H1 (cell line): Measurements from ENCODE around the gene CYP1A2. TPM values are rescaled to one million over a fixed set of nuclear protein-coding genes. Genes with fewer than 3 reads are reported as not detected.

Experiments
- CTCF ChIA-PET: fragments of 300-600 bp; sonication (Branson Sonifier 250); formaldehyde crosslinking; loops from one replicate; lab custom pipeline; 2021; ENCODE audit not compliant: partially characterized antibody; lab: Charles Lee
- POLR2A ChIA-PET: fragments of 300-600 bp; sonication (Branson Sonifier 250); formaldehyde crosslinking; loops from one replicate; lab custom pipeline; 2021; ENCODE audit warnings: inconsistent platforms; ENCODE audit not compliant: partially characterized antibody; lab: Charles Lee
- DNase-seq, 2 experiments: peaks; one replicate each; pipeline versions ENCODE4 v3.0.0 to v3.0.0-alpha.2; 2010 to 2022; ENCODE audit warnings: low spot score in 2 of 2, low read depth in 1 of 2, mixed read lengths in 1 of 2
- FAIRE-seq: peaks from 2 replicates; lab custom pipeline; 2011; peaks lifted over from hg19 to GRCh38; lab: Jason Lieb, UNC
- H2AFZ ChIP-seq: 2 replicates; pipeline ENCODE4 v1.8.1; 2012; ENCODE audit warnings: low read length, inconsistent platforms
- H2AK5ac ChIP-seq: 2 replicates; pipeline ENCODE4 v1.6.1; 2013; ENCODE audit warnings: low read depth, low read length
- H2BK120ac ChIP-seq: replicated peaks from 2 replicates; pipeline ENCODE3; 2013; ENCODE audit warnings: low read depth, low read length, inconsistent platforms
- H2BK12ac ChIP-seq: 2 replicates; pipeline ENCODE4 v1.6.1; 2013; ENCODE audit warnings: low read depth, low read length
- H2BK15ac ChIP-seq: 2 replicates; pipeline ENCODE4 v1.6.1; 2013; ENCODE audit warnings: low read length
- H2BK20ac ChIP-seq: 2 replicates; pipeline ENCODE4 v1.6.1; 2013; ENCODE audit warnings: low read length
- H2BK5ac ChIP-seq: 2 replicates; pipeline ENCODE4 v1.6.1; 2013; ENCODE audit warnings: low read depth, low read length
- H3K14ac ChIP-seq: 2 replicates; pipeline ENCODE4 v1.6.1; 2013; ENCODE audit warnings: inconsistent platforms; ENCODE audit not compliant: insufficient read length
- H3K18ac ChIP-seq: 2 replicates; pipeline ENCODE4 v1.6.1; 2013; ENCODE audit warnings: low read length; ENCODE audit errors: extremely low read depth
- H3K23ac ChIP-seq: 2 replicates; pipeline ENCODE4 v1.6.1; 2013; ENCODE audit warnings: inconsistent platforms; ENCODE audit not compliant: insufficient read length
- H3K23me2 ChIP-seq: 2 replicates; pipeline ENCODE4 v1.6.1; 2013; ENCODE audit warnings: low read depth, low read length
- H3K27ac ChIP-seq: 2 replicates; pipeline ENCODE4 v1.6.1; 2011; ENCODE audit warnings: low read depth, low read length, inconsistent platforms
- H3K27me3 ChIP-seq, 4 experiments: replicated peaks in 1 of 4; 1 replicate in 1 of 4; 2 replicates in 3 of 4; pipeline versions ENCODE4 v1.6.1 to v1.8.1; 2011 to 2013; ENCODE audit warnings: low read length in 3 of 4, mild to moderate bottlenecking in 3 of 4, inconsistent platforms in 2 of 4, mixed read lengths in 2 of 4, moderate library complexity in 1 of 4; ENCODE audit not compliant: control insufficient read depth in 3 of 4, insufficient read depth in 3 of 4; ENCODE audit errors: extremely low read depth in 1 of 4
- H3K36me3 ChIP-seq, 4 experiments: 2 replicates each; pipeline versions ENCODE4 v1.6.1 to v1.8.1; 2011 to 2013; ENCODE audit warnings: mild to moderate bottlenecking in 4 of 4, low read length in 3 of 4, moderate library complexity in 2 of 4, control low read depth in 1 of 4, inconsistent platforms in 1 of 4; ENCODE audit not compliant: insufficient read depth in 4 of 4, control insufficient read depth in 2 of 4
- H3K4ac ChIP-seq: replicated peaks from 2 replicates; pipeline ENCODE3; 2013; ENCODE audit warnings: low read length, low read depth, mixed read lengths, inconsistent platforms; ENCODE audit not compliant: insufficient read length
- H3K4me1 ChIP-seq, 4 experiments: replicated peaks in 1 of 4; 1 replicate in 1 of 4; 2 replicates in 3 of 4; pipeline versions ENCODE4 v1.6.1 to v1.8.1; 2011 to 2013; ENCODE audit warnings: low read length in 3 of 4, inconsistent platforms in 2 of 4, mixed read lengths in 1 of 4; ENCODE audit not compliant: insufficient read depth in 4 of 4, control insufficient read depth in 3 of 4
- H3K4me2 ChIP-seq, 2 experiments: 2 replicates each; pipeline versions ENCODE4 v1.6.1 to v1.8.1; 2011 to 2013; ENCODE audit warnings: low read depth in 2 of 2, low read length in 2 of 2, control low read depth in 1 of 2, inconsistent platforms in 1 of 2, mild to moderate bottlenecking in 1 of 2; ENCODE audit not compliant: insufficient read depth in 1 of 2
- H3K4me3 ChIP-seq, 4 experiments: fragments of 200-600, 300-600 bp in 1 of 4; sonication (generic), shearing (Covaris generic), sonication (Bioruptor Twin) in 1 of 4; 2 replicates each; pipeline versions ENCODE4 v1.5.1 to v1.8.1; 2011 to 2016; ENCODE audit warnings: low read length in 4 of 4, low read depth in 3 of 4, control low read depth in 2 of 4, inconsistent platforms in 2 of 4, mild to moderate bottlenecking in 2 of 4, mixed read lengths in 1 of 4, moderate library complexity in 1 of 4; ENCODE audit not compliant: insufficient read depth in 2 of 4; ENCODE audit errors: extremely low read depth in 1 of 4
- H3K56ac ChIP-seq: replicated peaks from 2 replicates; pipeline ENCODE3; 2013; ENCODE audit warnings: low read depth, mild to moderate bottlenecking, mixed read lengths, low read length, inconsistent platforms; ENCODE audit not compliant: insufficient read length
- H3K79me1 ChIP-seq: 2 replicates; pipeline ENCODE4 v1.6.1; 2013; ENCODE audit warnings: low read depth, low read length, control low read depth
- H3K79me2 ChIP-seq, 2 experiments: 2 replicates each; pipeline versions ENCODE4 v1.6.1 to v1.8.1; 2012 to 2013; ENCODE audit warnings: low read length in 2 of 2, mild to moderate bottlenecking in 2 of 2, inconsistent platforms in 1 of 2; ENCODE audit not compliant: insufficient read depth in 2 of 2, control insufficient read depth in 1 of 2
- H3K9ac ChIP-seq, 4 experiments: replicated peaks in 1 of 4; 1 replicate in 1 of 4; 2 replicates in 3 of 4; pipeline versions ENCODE4 v1.6.1 to v1.8.1; 2011 to 2013; ENCODE audit warnings: low read depth in 3 of 4, low read length in 3 of 4, control low read depth in 2 of 4, mild to moderate bottlenecking in 2 of 4, moderate library complexity in 2 of 4, inconsistent platforms in 1 of 4; ENCODE audit errors: extremely low read depth in 1 of 4
- H3K9me3 ChIP-seq, 2 experiments: 2 replicates each; pipeline versions ENCODE4 v1.6.1 to v1.8.1; 2012 to 2013; ENCODE audit warnings: mild to moderate bottlenecking in 2 of 2, moderate library complexity in 2 of 2, control low read depth in 1 of 2, inconsistent platforms in 1 of 2, low read depth in 1 of 2, low read length in 1 of 2, mixed read lengths in 1 of 2; ENCODE audit not compliant: insufficient read depth in 2 of 2
- H4K20me1 ChIP-seq, 2 experiments: replicated peaks in 1 of 2; 2 replicates each; pipeline versions ENCODE3 to v1.8.1; 2011 to 2013; ENCODE audit warnings: inconsistent platforms in 2 of 2, low read length in 2 of 2, mild to moderate bottlenecking in 1 of 2; ENCODE audit not compliant: insufficient read depth in 2 of 2, control insufficient read depth in 1 of 2
- H4K5ac ChIP-seq: 2 replicates; pipeline ENCODE4 v1.6.1; 2013; ENCODE audit warnings: low read length, low read depth, mixed read lengths, inconsistent platforms; ENCODE audit not compliant: insufficient read length
- H4K8ac ChIP-seq: 2 replicates; pipeline ENCODE4 v1.8.0; 2013; ENCODE audit warnings: mild to moderate bottlenecking, moderate library complexity, low read length, inconsistent platforms; ENCODE audit not compliant: insufficient read depth; ENCODE audit errors: extremely low read depth
- H4K91ac ChIP-seq: replicated peaks from 2 replicates; pipeline ENCODE3; 2013; ENCODE audit warnings: low read length, mixed read lengths, inconsistent platforms; ENCODE audit not compliant: insufficient read length
- BACH1 ChIP-seq: IDR thresholded peaks from 2 replicates; pipeline ENCODE4 v1.6.1; 2012; ENCODE audit warnings: low read length, improper control_type of control experiment
- CHD1 ChIP-seq: IDR thresholded peaks from 2 replicates; pipeline ENCODE4 v1.6.1; 2012; ENCODE audit warnings: low read depth, low read length, improper control_type of control experiment
- CREB1 ChIP-seq: IDR thresholded peaks from 2 replicates; pipeline ENCODE4 v1.6.1; 2012; ENCODE audit warnings: inconsistent platforms
- HDAC6 ChIP-seq: IDR thresholded peaks from one replicate; pipeline ENCODE4 v1.7.1; 2012; ENCODE audit warnings: low read depth, mild to moderate bottlenecking, inconsistent platforms, low read length, moderate library complexity
- JUN ChIP-seq: IDR thresholded peaks from 2 replicates; pipeline ENCODE4 v1.6.1; 2011; ENCODE audit warnings: low read depth, mild to moderate bottlenecking, improper control_type of control experiment, low read length
- MAX ChIP-seq: IDR thresholded peaks from 2 replicates; pipeline ENCODE4 v1.6.1; 2012; ENCODE audit warnings: inconsistent platforms
- POU5F1 ChIP-seq: IDR thresholded peaks from 2 replicates; pipeline ENCODE4 v1.6.1; 2011; ENCODE audit warnings: low read depth, mild to moderate bottlenecking, low read length, moderate library complexity
- RNF2 ChIP-seq: fragments of 200-900, 300-1000 bp; sonication (generic); IDR thresholded peaks from 2 replicates; pipeline ENCODE4 v1.7.1; 2016; ENCODE audit warnings: borderline replicate concordance, low read depth, mild to moderate bottlenecking, antibody characterized with exemption, low read length; ENCODE audit not compliant: poor library complexity, severe bottlenecking; ENCODE audit errors: missing control alignments
- SAP30 ChIP-seq: fragments of 300-600 bp; sonication (generic); IDR thresholded peaks from 2 replicates; pipeline ENCODE4 v1.7.1; 2012; ENCODE audit warnings: low read length, moderate library complexity, mild to moderate bottlenecking, inconsistent platforms; ENCODE audit not compliant: insufficient read depth, insufficient replicate concordance
- SIX5 ChIP-seq: IDR thresholded peaks from 2 replicates; pipeline ENCODE4 v1.6.1; 2011; ENCODE audit warnings: mild to moderate bottlenecking, low read depth, low read length
- TAF1 ChIP-seq: IDR thresholded peaks from 2 replicates; pipeline ENCODE4 v1.6.1; 2011; ENCODE audit warnings: mild to moderate bottlenecking, low read depth, low read length
- TEAD4 ChIP-seq: IDR thresholded peaks from 2 replicates; pipeline ENCODE4 v1.6.1; 2012; ENCODE audit warnings: low read depth, low read length, inconsistent platforms, mixed read lengths
- WGBS, 2 experiments: shearing (Covaris generic) in 1 of 2; methylation state at CpG; one replicate each; pipeline versions ENCODE4 v1.1.6 to v1.1.7; 2013 to 2015; ENCODE audit warnings: low lambda C conversion rate in 2 of 2, mixed read lengths in 2 of 2, inconsistent platforms in 1 of 2, low coverage in 1 of 2, missing lambda C conversion rate in 1 of 2; ENCODE audit not compliant: insufficient replicate concordance in 2 of 2, insufficient coverage in 1 of 2, insufficient read length in 1 of 2; ENCODE audit errors: extremely low coverage in 1 of 2, missing lambda C conversion rate in 1 of 2; 5-methylcytosine and 5-hydroxymethylcytosine counted together
- polyA plus RNA-seq, 7 experiments: library from polyadenylated mRNA; depleted of rRNA in 3 of 7; stranded (reverse) in 5 of 7; unstranded in 2 of 7; fragments of >200 nt in 5 of 7; fragments of 200-250 nt in 2 of 7; gene quantifications; 1 replicate in 5 of 7; 2 replicates in 1 of 7; 4 replicates in 1 of 7; pipeline versions ENCODE4 v1.2.1 to v1.2.3, GENCODE V29; 2011 to 2013; ENCODE audit warnings: missing spikeins in 2 of 7, mixed read lengths in 2 of 7
- total RNA-seq: library from RNA; stranded (reverse); fragmentation: NEBNext Ultra II Directional; extraction: Animal tissue kit (Norgen Biotek cat#: 25700); gene quantifications from 2 replicates; pipeline ENCODE4 v1.2.1, GENCODE V29; 2021

The CYP1A2 gene
- total and polyA plus RNA-seq, 2 of the 8 experiments (the other 6 are each of a cell fraction or from before 2014, with no cell fraction given), result not detected

GRCh38 chr15:74778599-74778970, 29.9 kb downstream of the CYP1A2 start:
- H2BK120ac ChIP-seq, result no peak overlapping the region
- no peak overlapping the region for H3K27ac ChIP-seq
- H3K18ac ChIP-seq, result no peak overlapping the region
- H2AK5ac ChIP-seq, result no peak overlapping the region
- POLR2A ChIA-PET, result interaction anchor here (0.8 to 2.1 kb wide), 4 partner anchors 10 to 18 kb away, joined by 3 to 18 read pairs (median 4); no protein-coding TSS in a partner anchor
- H3K79me2 ChIP-seq, result peaks cover 0 to 1% of the 10 kb centered on the region in 2 experiments; a peak in 1 of 4 replicates
- H3K36me3 ChIP-seq, result no peaks in the 10 kb centered on the region
- no peak overlapping the region for H4K91ac ChIP-seq
- H2BK12ac ChIP-seq, result no peak overlapping the region; the same call in 1 of the 2 replicates
- H2BK15ac ChIP-seq, result no peak overlapping the region
- no peak overlapping the region for H3K4me3 ChIP-seq
- TF ChIP-seq RNF2 (no peak), SIX5 (no peak), BACH1 (no peak), JUN (no peak), SAP30 (no peak), TEAD4 (no peak), CHD1 (no peak), POU5F1 (no peak), HDAC6 (no peak), CREB1 (no peak), MAX (no peak), TAF1 (no peak)
- DNase-seq, result no peak
- no peak overlapping the region for H2AFZ ChIP-seq
- CTCF ChIA-PET, result interaction anchor here (1.1 to 53.7 kb wide), 7 partner anchors 8 to 173 kb away, joined by 3 to 1439 read pairs (median 8); partner anchors contain the start of gene CLK3
- H3K79me1 ChIP-seq, result peaks cover 6% of the 10 kb centered on the region; the same call in 1 of the 2 replicates
- no peak overlapping the region for H3K23ac ChIP-seq
- peaks cover 0 to 15% (median 11%) of the 10 kb centered on the region in 4 experiments; a peak in 6 of 7 replicates for H3K27me3 ChIP-seq
- H2BK20ac ChIP-seq, result no peak overlapping the region
- H4K5ac ChIP-seq, result no peak overlapping the region
- H2BK5ac ChIP-seq, result no peak overlapping the region
- H3K4me2 ChIP-seq, result no peak overlapping the region
- peaks cover 4 to 22% (median 19%) of the 10 kb centered on the region in 4 experiments for H3K4me1 ChIP-seq
- no peak overlapping the region for H3K56ac ChIP-seq
- FAIRE-seq, result no peak
- H4K20me1 ChIP-seq, result peaks cover 0 to 6% of the 10 kb centered on the region in 2 experiments
- H3K14ac ChIP-seq, result no peak overlapping the region
- no peak overlapping the region for H3K9ac ChIP-seq
- H3K23me2 ChIP-seq, result peaks cover 9% of the 10 kb centered on the region
- no peak overlapping the region for H3K4ac ChIP-seq
- no peaks in the 10 kb centered on the region for H3K9me3 ChIP-seq
- H4K8ac ChIP-seq, result no peak overlapping the region
- WGBS, 2 experiments, result 94% methylated on average over 5 of the region's 5 CpGs; no CpG with 5 or more reads in 1 of the 2 experiments
